ENCODE data around the gene CNTNAP3. TPM values are rescaled to one million over a fixed set of nuclear protein-coding genes. Genes with fewer than 3 reads are reported as not detected.
"Not testable (repeated sequence)": the region's sequence is repeated elsewhere in the genome, so short reads cannot be mapped to it uniquely, and the experiment has no call there.

The CNTNAP3 gene
- total and polyA plus RNA-seq, 2 of the 13 experiments (the other 11 are each of a cell fraction or from before 2014, with no cell fraction given), result 0.84 to 4.8 TPM

GRCh38 chr9:39041774-39042173 lies 246.2 kb downstream of the CNTNAP3 start:
- H2AFZ ChIP-seq (ENCODE audit: low read length); H4K20me1 ChIP-seq (ENCODE audit: insufficient read depth, low read length); H3K4me3 ChIP-seq (replicated peaks in 1 of 3; ENCODE audit: insufficient read depth in 1 of 3, low read depth in 2 of 3, low read length in 3 of 3); H3K27ac ChIP-seq (ENCODE audit: extremely low read length, insufficient read depth, low read length); H3K4me1 ChIP-seq (ENCODE audit: insufficient read depth, low read length); H3K9ac ChIP-seq (ENCODE audit: insufficient read depth, low read depth, low read length); FAIRE-seq; intact Hi-C loops (cut with micrococcal nuclease; ENCODE audit: unreplicated experiment); in situ Hi-C loops (cut with HindIII; ENCODE audit: extremely low pct_ligation_motif_present, low pct_unique_long_range_greater_than_20kb); POLR2A ChIA-PET; H3K4me2 ChIP-seq (ENCODE audit: low read depth, low read length); H3K9me3 ChIP-seq (ENCODE audit: low read length); H3K79me2 ChIP-seq (ENCODE audit: insufficient read depth, low read length); H3K36me3 ChIP-seq (replicated peaks in 1 of 2; ENCODE audit: control insufficient read depth in 1 of 2, insufficient read depth in 2 of 2, low read length in 2 of 2); CTCF ChIA-PET (ENCODE audit: low intra/inter-chr PET ratio, low total read pairs); ATAC-seq; BruUV-seq (replicated peaks); H3K27me3 ChIP-seq (ENCODE audit: control insufficient read depth in 1 of 2, insufficient read depth in 2 of 2, low read length in 2 of 2); DNase-seq (ENCODE audit: low spot score): not testable (repeated sequence)
- 36% methylated on average over 10 of the region's 10 CpGs for WGBS (ENCODE audit: low lambda C conversion rate)
- TF ChIP-seq NFYB (CRISPR knock-in tag; IDR thresholded peaks at IDR 0.05) (peak; percentile 57), NFYC (CRISPR knock-in tag; IDR thresholded peaks at IDR 0.05) (peak; percentile 35; the same call in 1 of the 2 replicates)

- BruUV-seq (replicated peaks); H3K27ac ChIP-seq (ENCODE audit: extremely low read length, insufficient read depth, low read length); H2AFZ ChIP-seq (ENCODE audit: low read length); in situ Hi-C loops (cut with HindIII; ENCODE audit: extremely low pct_ligation_motif_present, low pct_unique_long_range_greater_than_20kb); H3K36me3 ChIP-seq (replicated peaks in 1 of 2; ENCODE audit: control insufficient read depth in 1 of 2, insufficient read depth in 2 of 2, low read length in 2 of 2); H3K4me3 ChIP-seq (replicated peaks in 1 of 3; ENCODE audit: insufficient read depth in 1 of 3, low read depth in 2 of 3, low read length in 3 of 3); H4K20me1 ChIP-seq (ENCODE audit: insufficient read depth, low read length); POLR2A ChIA-PET; H3K4me2 ChIP-seq (ENCODE audit: low read depth, low read length); intact Hi-C loops (cut with micrococcal nuclease; ENCODE audit: unreplicated experiment); H3K9ac ChIP-seq (ENCODE audit: insufficient read depth, low read depth, low read length); H3K4me1 ChIP-seq (ENCODE audit: insufficient read depth, low read length); FAIRE-seq; DNase-seq (ENCODE audit: low spot score); H3K9me3 ChIP-seq (ENCODE audit: low read length); CTCF ChIA-PET (ENCODE audit: low intra/inter-chr PET ratio, low total read pairs); H3K79me2 ChIP-seq (ENCODE audit: insufficient read depth, low read length); ATAC-seq; H3K27me3 ChIP-seq (ENCODE audit: control insufficient read depth in 1 of 2, insufficient read depth in 2 of 2, low read length in 2 of 2): not testable (repeated sequence)
- 6% methylated on average over 2 of the region's 2 CpGs for WGBS (ENCODE audit: low lambda C conversion rate)
These were observed 248.8 kb downstream of the CNTNAP3 start for GRCh38 chr9:39039148-39039547.

- BruUV-seq (replicated peaks); intact Hi-C loops (cut with micrococcal nuclease; ENCODE audit: unreplicated experiment); POLR2A ChIA-PET; H3K27me3 ChIP-seq (ENCODE audit: control insufficient read depth in 1 of 2, insufficient read depth in 2 of 2, low read length in 2 of 2); CTCF ChIA-PET (ENCODE audit: low intra/inter-chr PET ratio, low total read pairs); H3K27ac ChIP-seq (ENCODE audit: extremely low read length, insufficient read depth, low read length); FAIRE-seq; H3K4me2 ChIP-seq (ENCODE audit: low read depth, low read length); H3K36me3 ChIP-seq (replicated peaks in 1 of 2; ENCODE audit: control insufficient read depth in 1 of 2, insufficient read depth in 2 of 2, low read length in 2 of 2); DNase-seq (ENCODE audit: low spot score); H3K79me2 ChIP-seq (ENCODE audit: insufficient read depth, low read length); H2AFZ ChIP-seq (ENCODE audit: low read length); H3K9ac ChIP-seq (ENCODE audit: insufficient read depth, low read depth, low read length); in situ Hi-C loops (cut with HindIII; ENCODE audit: extremely low pct_ligation_motif_present, low pct_unique_long_range_greater_than_20kb); H3K9me3 ChIP-seq (ENCODE audit: low read length); H3K4me1 ChIP-seq (ENCODE audit: insufficient read depth, low read length); H4K20me1 ChIP-seq (ENCODE audit: insufficient read depth, low read length); H3K4me3 ChIP-seq (replicated peaks in 1 of 3; ENCODE audit: insufficient read depth in 1 of 3, low read depth in 2 of 3, low read length in 3 of 3): not testable (repeated sequence)
- WGBS (ENCODE audit: low lambda C conversion rate), result 8% methylated on average over 1 of the region's 1 CpG
- ATAC-seq, result peak; percentile 47; the same call in 2 of the 3 replicates
These were observed 249.7 kb downstream of the CNTNAP3 start for GRCh38 chr9:39038221-39038620.

GRCh38 chr9:39033849-39034248 lies 254.1 kb downstream of the CNTNAP3 start:
- FAIRE-seq; H3K9me3 ChIP-seq (ENCODE audit: low read length); POLR2A ChIA-PET; H3K79me2 ChIP-seq (ENCODE audit: insufficient read depth, low read length); intact Hi-C loops (cut with micrococcal nuclease; ENCODE audit: unreplicated experiment); BruUV-seq (replicated peaks); H3K36me3 ChIP-seq (replicated peaks in 1 of 2; ENCODE audit: control insufficient read depth in 1 of 2, insufficient read depth in 2 of 2, low read length in 2 of 2); H4K20me1 ChIP-seq (ENCODE audit: insufficient read depth, low read length); H3K27ac ChIP-seq (ENCODE audit: extremely low read length, insufficient read depth, low read length); H3K4me1 ChIP-seq (ENCODE audit: insufficient read depth, low read length); H2AFZ ChIP-seq (ENCODE audit: low read length); in situ Hi-C loops (cut with HindIII; ENCODE audit: extremely low pct_ligation_motif_present, low pct_unique_long_range_greater_than_20kb); CTCF ChIA-PET (ENCODE audit: low intra/inter-chr PET ratio, low total read pairs); H3K4me3 ChIP-seq (replicated peaks in 1 of 3; ENCODE audit: insufficient read depth in 1 of 3, low read depth in 2 of 3, low read length in 3 of 3); ATAC-seq; H3K9ac ChIP-seq (ENCODE audit: insufficient read depth, low read depth, low read length); H3K27me3 ChIP-seq (ENCODE audit: control insufficient read depth in 1 of 2, insufficient read depth in 2 of 2, low read length in 2 of 2); DNase-seq (ENCODE audit: low spot score); H3K4me2 ChIP-seq (ENCODE audit: low read depth, low read length): not testable (repeated sequence)
- 11% methylated on average over 2 of the region's 2 CpGs for WGBS (ENCODE audit: low lambda C conversion rate)
